Right renal cortex interstitium (tissue), 3 donors: ENCODE results near the gene SMIM24. TPM values are rescaled to one million over a fixed set of nuclear protein-coding genes. Genes with fewer than 3 reads are reported as not detected.
"Not testable (repeated sequence)": the region's sequence is repeated elsewhere in the genome, so short reads cannot be mapped to it uniquely, and the experiment has no call there.

Source experiments
- DNase-seq, 3 donors: peaks; one replicate each; pipeline ENCODE4 v3.0.0-alpha.2; 2013; ENCODE audit warnings: low read depth in 3 of 3, low spot score in 2 of 3
- polyA plus RNA-seq, 3 donors: library from polyadenylated mRNA; unstranded; fragments of 120-200 nt; gene quantifications; one replicate each; pipeline ENCODE4 v1.2.1, GENCODE V29; 2013; ENCODE audit not compliant: insufficient read length in 3 of 3

The SMIM24 gene
- polyA plus RNA-seq, 3 donors: 436 to 628 (median 553) TPM

GRCh38 chr19:3440082-3440481 lies 40.2 kb downstream of the SMIM24 start:
- DNase-seq: no peak

- peak; percentile 88 to 90 (median 89) for DNase-seq
Measured at GRCh38 chr19:3434630-3435553, 45.4 kb downstream of the SMIM24 start.

- no peak for DNase-seq
Measured at GRCh38 chr19:3433805-3434540, 46.4 kb downstream of the SMIM24 start.

GRCh38 chr19:3433313-3433712 lies 47.0 kb downstream of the SMIM24 start:
- no peak for DNase-seq

GRCh38 chr19:3431760-3432397 lies 48.4 kb downstream of the SMIM24 start:
- no peak for DNase-seq

- not testable (repeated sequence) for DNase-seq
Measured at GRCh38 chr19:3430366-3430680, 50.0 kb downstream of the SMIM24 start.

GRCh38 chr19:3426433-3426832 lies 53.9 kb downstream of the SMIM24 start:
- no peak for DNase-seq

Other genes starting within 250 kb of the SMIM24 start
- gene NFIC, start 113.9 kb downstream of the SMIM24 start, polyA plus RNA-seq: 10 to 100 TPM; 16.2 to 20.4 (median 19.4) TPM
- not detected for gene SMIM44, start 2.9 kb upstream of the SMIM24 start, polyA plus RNA-seq
- 1 to 10 TPM; 5.8 to 7.0 (median 6.7) TPM for gene DOHH, start 20.1 kb upstream of the SMIM24 start, polyA plus RNA-seq
- gene FZR1, start 25.8 kb upstream of the SMIM24 start, polyA plus RNA-seq: 10 to 100 TPM; 40.2 to 48.1 (median 47.1) TPM
- gene TEKTIP1, start 58.6 kb upstream of the SMIM24 start, polyA plus RNA-seq: 1 to 10 TPM; 3.5 to 5.0 (median 4.3) TPM
- 10 to 100 TPM; 47.2 to 53.4 (median 48.2) TPM for gene MFSD12, start 77.1 kb upstream of the SMIM24 start, polyA plus RNA-seq
- 10 to 100 TPM; 63.7 to 75.9 (median 64.9) TPM for gene HMG20B, start 92.4 kb upstream of the SMIM24 start, polyA plus RNA-seq
- 1 to 10 TPM; 1.9 to 3.1 (median 2.8) TPM for gene GIPC3, start 105.0 kb upstream of the SMIM24 start, polyA plus RNA-seq
- 1 to 10 TPM; 2.1 to 2.6 (median 2.3) TPM for gene TBXA2R, start 126.3 kb upstream of the SMIM24 start, polyA plus RNA-seq
- gene CACTIN, start 146.3 kb upstream of the SMIM24 start, polyA plus RNA-seq: 10 to 100 TPM; 17.8 to 19.3 (median 18.6) TPM
- gene PIP5K1C, start 219.9 kb upstream of the SMIM24 start, polyA plus RNA-seq: 10 to 100 TPM; 16.9 to 19.5 (median 19.3) TPM
- 1 to 10 TPM; 6.5 to 9.4 (median 9.1) TPM for gene TJP3, start 227.9 kb upstream of the SMIM24 start, polyA plus RNA-seq